ENCODE results near the gene PLET1. TPM values are rescaled to one million over a fixed set of nuclear protein-coding genes. Genes with fewer than 3 reads are reported as not detected.

Gene PLET1
- total and polyA plus RNA-seq, 2 donors (not counting 3 experiments of a cell fraction or from before 2014, with no cell fraction given): not detected

GRCh38 chr11:112268406-112268805 lies 7.7 kb upstream of the PLET1 start:
- Histone ChIP-seq H3K4me1 (ENCODE audit: control insufficient read depth, extremely low read depth, insufficient read depth, low read length) (no peaks in the 10 kb centered on the region), H3K9me1 (replicated peaks; ENCODE audit: control insufficient read depth, extremely low read depth, insufficient read depth, low read length) (no peaks in the 10 kb centered on the region), H3K36me3 (ENCODE audit: control insufficient read depth in 2 of 2, extremely low read depth in 1 of 2, insufficient read depth in 2 of 2, low read length in 2 of 2) (no peaks in the 10 kb centered on the region), H3K27ac (ENCODE audit: insufficient read depth, low read depth, low read length) (no peak overlapping the region), H2AFZ (ENCODE audit: low read depth, low read length) (no peak overlapping the region), H4K20me1 (replicated peaks; ENCODE audit: control insufficient read depth, extremely low read depth, insufficient read depth, low read length) (no peaks in the 10 kb centered on the region), H3K79me2 (ENCODE audit: control insufficient read depth, insufficient read depth, low read length) (no peaks in the 10 kb centered on the region), H3K9me3 (replicated peaks; ENCODE audit: control insufficient read depth, insufficient read depth, low read length) (no peaks in the 10 kb centered on the region), H3K27me3 (ENCODE audit: control insufficient read depth in 2 of 2, insufficient read depth in 2 of 2, low read length in 2 of 2) (peaks cover 0 to 7% of the 10 kb centered on the region in 2 experiments), H3K4me3 (replicated peaks in 1 of 3; ENCODE audit: insufficient read depth in 1 of 3, low read depth in 1 of 3, low read length in 3 of 3) (no peak overlapping the region), H3K9ac (replicated peaks; ENCODE audit: extremely low read depth, insufficient read depth, low read length) (no peak overlapping the region), H3K4me2 (ENCODE audit: insufficient read depth, low read length) (no peak overlapping the region)
- no peak for DNase-seq (ENCODE audit: low read depth, low spot score)
- no peak for FAIRE-seq
- no TSS peak for BruUV-seq (replicated peaks)
- no peak for TF ChIP-seq POLR2AphosphoS5 (IDR thresholded peaks at IDR 0.05; ENCODE audit: insufficient read depth, low read depth, low read length)
- no peak for TF ChIP-seq MYC (IDR thresholded peaks at IDR 0.05; ENCODE audit: low read depth, low read length)
- no peak for TF ChIP-seq FOS (IDR thresholded peaks at IDR 0.05; ENCODE audit: borderline replicate concordance, insufficient read depth, low read length)
- TF ChIP-seq GATA2 (IDR thresholded peaks at IDR 0.05; ENCODE audit: insufficient read depth, insufficient read length, low read depth, low read length): no peak
- no peak for TF ChIP-seq JUN (IDR thresholded peaks at IDR 0.05; ENCODE audit: borderline replicate concordance, insufficient read depth, insufficient read length, low read depth)
- TF ChIP-seq EZH2 (IDR thresholded peaks at IDR 0.05; ENCODE audit: borderline replicate concordance, low read depth, low read length, severe bottlenecking): no peak
- TF ChIP-seq POLR2A (IDR thresholded peaks at IDR 0.05; ENCODE audit: low read depth, low read length): no peak
- TF ChIP-seq MAX (IDR thresholded peaks at IDR 0.05; ENCODE audit: insufficient read depth, insufficient read length): no peak
- TF ChIP-seq, protein P1, sequence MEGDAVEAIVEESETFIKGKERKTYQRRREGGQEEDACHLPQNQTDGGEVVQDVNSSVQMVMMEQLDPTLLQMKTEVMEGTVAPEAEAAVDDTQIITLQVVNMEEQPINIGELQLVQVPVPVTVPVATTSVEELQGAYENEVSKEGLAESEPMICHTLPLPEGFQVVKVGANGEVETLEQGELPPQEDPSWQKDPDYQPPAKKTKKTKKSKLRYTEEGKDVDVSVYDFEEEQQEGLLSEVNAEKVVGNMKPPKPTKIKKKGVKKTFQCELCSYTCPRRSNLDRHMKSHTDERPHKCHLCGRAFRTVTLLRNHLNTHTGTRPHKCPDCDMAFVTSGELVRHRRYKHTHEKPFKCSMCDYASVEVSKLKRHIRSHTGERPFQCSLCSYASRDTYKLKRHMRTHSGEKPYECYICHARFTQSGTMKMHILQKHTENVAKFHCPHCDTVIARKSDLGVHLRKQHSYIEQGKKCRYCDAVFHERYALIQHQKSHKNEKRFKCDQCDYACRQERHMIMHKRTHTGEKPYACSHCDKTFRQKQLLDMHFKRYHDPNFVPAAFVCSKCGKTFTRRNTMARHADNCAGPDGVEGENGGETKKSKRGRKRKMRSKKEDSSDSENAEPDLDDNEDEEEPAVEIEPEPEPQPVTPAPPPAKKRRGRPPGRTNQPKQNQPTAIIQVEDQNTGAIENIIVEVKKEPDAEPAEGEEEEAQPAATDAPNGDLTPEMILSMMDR (IDR thresholded peaks at IDR 0.05; ENCODE audit: extremely low read depth in 1 of 2, insufficient read depth in 1 of 2, low read depth in 1 of 2, low read length in 2 of 2): no peak
- intact Hi-C loops (cut with micrococcal nuclease): no loop called here
- dilution Hi-C loops (cut with MboI; ENCODE audit: extremely low pct_ligation_motif_present, low sequenced_read_pairs): no loop called here
- ChIA-PET CTCF (interaction anchor here (1.6 to 1.7 kb wide), 2 partner anchors 12 to 13 kb away, joined by 4 to 7 read pairs; no protein-coding TSS in a partner anchor), POLR2A (no interaction called here)

Measured in endothelial cell of umbilical vein (primary cell).